ENCODE measurements around the gene PAPOLG.

- no peak for TF ChIP-seq CTCF (IDR thresholded peaks at IDR 0.05)
- no peak for TF ChIP-seq EZH2 (IDR thresholded peaks at IDR 0.05; ENCODE audit: borderline replicate concordance, insufficient read depth, low read depth, low read length, poor library complexity, severe bottlenecking)
These were observed 69.6 kb downstream of the PAPOLG start for GRCh38 chr2:60825666-60826065.

All from B cell (primary cell).